AG04450 (cell line): ENCODE results near the gene MS4A10. TPM values are rescaled to one million over a fixed set of nuclear protein-coding genes. Genes with fewer than 3 reads are reported as not detected.

ENCODE experiments used
- CTCF ChIA-PET: fragments of 300-600, 350-600 bp; formaldehyde crosslinking; extraction: SDS; loops from one replicate; lab custom pipeline; 2022; ENCODE audit warnings: antibody characterized with exemption, inconsistent platforms; lab: Charles Lee
- POLR2A ChIA-PET: fragments of 350-600 bp; formaldehyde crosslinking; extraction: SDS; loops from one replicate; lab custom pipeline; 2021; ENCODE audit warnings: antibody characterized with exemption, inconsistent platforms; lab: Yijun Ruan, JAX
- DNase-seq: peaks from one replicate; pipeline ENCODE4 v3.0.0-alpha.2; 2011; ENCODE audit warnings: low read depth, low spot score
- H3K27ac ChIP-seq: one replicate; pipeline ENCODE4 v1.5.1; 2012; ENCODE audit warnings: low read depth, low read length, control low read depth
- H3K27me3 ChIP-seq: one replicate; pipeline ENCODE4 v1.6.0; 2012; ENCODE audit warnings: low read length; ENCODE audit not compliant: control insufficient read depth, insufficient read depth
- H3K4me3 ChIP-seq: 2 replicates; pipeline ENCODE4 v1.5.1; 2011; ENCODE audit warnings: mild to moderate bottlenecking, low read depth, low read length, control low read depth
- H3K9me3 ChIP-seq: 2 replicates; pipeline ENCODE4 v1.5.1; 2012; ENCODE audit warnings: low read length; ENCODE audit not compliant: control insufficient read depth, insufficient read depth
- polyA plus RNA-seq: library from polyadenylated mRNA; depleted of rRNA; stranded (reverse); fragments of >200 nt; gene quantifications from 2 replicates; pipeline ENCODE4 v1.2.3, GENCODE V29; 2011
- TF ChIP-seq, protein P1 (sequence below): IDR thresholded peaks from 2 replicates; pipeline ENCODE4 v1.5.1; 2011; ENCODE audit warnings: low read depth, low read length, control low read depth, inconsistent platforms

Gene MS4A10
- polyA plus RNA-seq, 1 experiment: not detected

DNA sequence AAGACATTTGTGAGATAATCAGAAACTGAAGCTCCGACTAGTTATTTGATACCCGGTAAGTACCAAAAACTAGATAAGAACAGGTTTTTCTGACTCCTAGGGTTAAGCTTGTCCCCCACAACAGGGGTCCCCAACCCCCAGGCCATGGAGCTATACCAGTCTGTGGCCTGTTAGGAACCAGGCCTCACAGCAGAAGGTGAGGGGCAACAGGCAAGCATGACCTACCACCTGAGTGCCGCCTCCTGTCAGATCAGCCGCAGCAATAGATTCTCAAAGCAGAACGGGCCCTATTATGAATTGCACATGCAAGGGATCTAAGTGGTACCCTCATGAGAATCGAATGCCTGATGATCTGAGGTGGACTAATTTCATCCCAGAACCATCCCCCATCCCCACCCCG is 1.2 kb upstream of the MS4A10 start:
- peaks cover 6% of the 10 kb centered on the region for H3K27me3 ChIP-seq
- no peaks in the 10 kb centered on the region for H3K9me3 ChIP-seq
- POLR2A ChIA-PET: no interaction called here
- no peak overlapping the region for H3K27ac ChIP-seq
- CTCF ChIA-PET: interaction anchor here (4.3 kb wide), 1 partner anchor 8 kb away, joined by 28 read pairs; no protein-coding TSS in a partner anchor
- no peak overlapping the region for H3K4me3 ChIP-seq
- no peak for DNase-seq
- TF ChIP-seq, protein P1, sequence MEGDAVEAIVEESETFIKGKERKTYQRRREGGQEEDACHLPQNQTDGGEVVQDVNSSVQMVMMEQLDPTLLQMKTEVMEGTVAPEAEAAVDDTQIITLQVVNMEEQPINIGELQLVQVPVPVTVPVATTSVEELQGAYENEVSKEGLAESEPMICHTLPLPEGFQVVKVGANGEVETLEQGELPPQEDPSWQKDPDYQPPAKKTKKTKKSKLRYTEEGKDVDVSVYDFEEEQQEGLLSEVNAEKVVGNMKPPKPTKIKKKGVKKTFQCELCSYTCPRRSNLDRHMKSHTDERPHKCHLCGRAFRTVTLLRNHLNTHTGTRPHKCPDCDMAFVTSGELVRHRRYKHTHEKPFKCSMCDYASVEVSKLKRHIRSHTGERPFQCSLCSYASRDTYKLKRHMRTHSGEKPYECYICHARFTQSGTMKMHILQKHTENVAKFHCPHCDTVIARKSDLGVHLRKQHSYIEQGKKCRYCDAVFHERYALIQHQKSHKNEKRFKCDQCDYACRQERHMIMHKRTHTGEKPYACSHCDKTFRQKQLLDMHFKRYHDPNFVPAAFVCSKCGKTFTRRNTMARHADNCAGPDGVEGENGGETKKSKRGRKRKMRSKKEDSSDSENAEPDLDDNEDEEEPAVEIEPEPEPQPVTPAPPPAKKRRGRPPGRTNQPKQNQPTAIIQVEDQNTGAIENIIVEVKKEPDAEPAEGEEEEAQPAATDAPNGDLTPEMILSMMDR: no peak

DNA sequence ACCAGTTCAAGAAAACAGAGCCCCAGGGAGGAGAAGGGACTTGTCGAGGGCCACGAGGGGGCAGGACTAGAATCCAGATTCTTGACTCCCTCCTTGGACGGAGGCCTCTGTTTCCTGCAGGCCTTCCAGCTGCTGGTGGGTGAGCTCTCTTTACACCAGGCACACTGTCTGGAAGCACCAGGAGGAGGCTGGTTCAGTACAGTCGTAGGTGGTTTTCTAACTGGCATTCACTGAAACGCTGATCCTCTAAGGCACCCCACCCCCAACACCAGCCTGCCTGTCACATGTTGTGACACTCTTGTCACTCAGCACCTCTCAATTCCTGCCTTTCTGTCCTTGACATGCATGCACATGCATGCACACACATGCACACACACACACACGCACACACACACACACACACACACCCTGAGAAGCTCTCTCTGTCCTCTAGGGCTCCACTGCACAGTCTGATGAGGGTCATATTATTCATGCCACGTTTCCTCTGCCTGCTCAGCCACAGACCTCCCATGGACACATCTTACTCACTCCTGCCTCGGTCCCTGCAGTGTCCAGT is 751 bp downstream of the MS4A10 start:
- Histone ChIP-seq H3K9me3 (no peaks in the 10 kb centered on the region), H3K27ac (no peak overlapping the region), H3K4me3 (no peak overlapping the region), H3K27me3 (peaks cover 10% of the 10 kb centered on the region)
- ChIA-PET POLR2A (no interaction called here), CTCF (interaction anchor here (0.9 to 4.3 kb wide), 5 partner anchors 10 to 113 kb away, joined by 3 to 28 read pairs (median 3); no protein-coding TSS in a partner anchor)
- DNase-seq: no peak
- TF ChIP-seq, protein P1: no peak

DNA sequence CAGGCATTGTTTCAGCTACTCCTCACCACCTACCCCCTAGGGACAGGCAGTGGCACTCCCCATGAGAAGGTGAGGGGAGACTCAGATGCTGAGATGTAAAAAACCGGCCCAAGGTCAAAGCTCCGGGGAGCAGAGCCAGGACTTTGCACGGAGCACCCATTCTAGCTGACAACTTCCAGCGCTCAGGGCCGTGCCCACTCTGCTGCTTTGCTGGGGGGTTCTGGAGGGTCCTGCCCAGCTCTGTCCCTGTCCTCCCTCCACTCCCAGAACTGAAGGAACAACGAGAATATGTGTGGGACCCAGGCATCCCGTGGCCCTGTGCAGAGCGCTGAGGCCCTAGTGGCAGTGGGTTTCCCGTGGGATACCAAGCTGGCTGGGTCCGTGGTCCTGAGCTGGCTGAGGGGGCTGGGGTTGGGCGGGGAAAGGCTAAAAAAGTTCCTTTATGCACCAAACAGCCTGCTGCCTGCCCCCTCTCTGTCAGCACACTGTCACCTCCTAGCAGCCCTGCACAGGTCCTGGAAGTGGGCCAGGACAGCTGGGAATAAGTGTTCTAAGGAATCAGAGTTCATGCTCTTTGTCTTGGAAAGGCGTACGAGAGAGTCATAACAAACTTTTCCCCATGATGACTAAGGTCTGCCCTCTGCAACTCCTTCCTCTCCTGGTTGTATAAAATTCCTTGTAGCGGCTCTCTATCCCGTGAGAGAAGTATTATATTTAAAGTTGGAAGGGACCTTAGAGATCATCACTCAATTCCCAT is 1.9 kb downstream of the MS4A10 start:
- Histone ChIP-seq H3K27me3 (peaks cover 7% of the 10 kb centered on the region), H3K9me3 (peaks cover 3% of the 10 kb centered on the region; the same call in 1 of the 2 replicates), H3K27ac (no peak overlapping the region), H3K4me3 (no peak overlapping the region)
- DNase-seq: peak; percentile 38
- CTCF ChIA-PET: interaction anchor here (0.9 to 4.3 kb wide), 3 partner anchors 11 to 113 kb away, joined by 3 to 28 read pairs (median 3); no protein-coding TSS in a partner anchor
- TF ChIP-seq, protein P1: no peak
- POLR2A ChIA-PET: no interaction called here

DNA sequence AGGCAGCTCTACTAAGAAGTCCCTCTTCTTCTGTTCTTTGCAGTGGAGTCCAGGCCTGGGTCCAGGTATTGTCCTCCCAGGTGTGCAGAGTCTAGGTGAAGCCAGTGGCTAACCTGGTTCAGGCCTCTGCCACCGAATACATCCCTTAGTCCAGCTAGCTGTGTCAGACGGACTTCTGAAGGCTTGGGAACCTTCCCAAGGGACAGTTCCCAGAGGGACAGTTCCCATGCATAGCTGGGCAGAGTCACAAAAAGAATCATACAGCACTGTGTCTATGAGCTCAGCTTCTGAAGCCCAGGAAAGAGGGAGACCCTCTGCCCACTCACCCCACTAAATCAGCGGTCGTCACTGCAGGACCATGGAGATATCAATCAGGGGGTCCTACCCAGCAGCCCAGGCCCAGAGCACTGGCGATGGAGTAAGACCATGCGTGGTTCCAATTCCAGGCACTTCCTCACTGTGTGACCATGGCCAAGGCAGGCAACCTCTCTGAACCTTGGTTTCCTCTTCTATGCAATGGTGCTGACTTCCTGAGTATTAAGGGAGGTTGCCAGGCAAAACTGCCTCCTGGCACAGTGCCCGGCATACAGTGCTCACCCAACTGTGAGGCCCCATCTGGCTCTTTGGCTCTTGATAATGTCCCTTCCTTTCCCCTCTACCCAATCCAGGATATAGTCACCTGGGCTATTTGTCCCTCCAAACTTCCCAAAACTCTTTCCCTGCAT is 3.4 kb downstream of the MS4A10 start:
- Histone ChIP-seq H3K27me3 (peaks cover 4% of the 10 kb centered on the region), H3K4me3 (no peak overlapping the region), H3K27ac (no peak overlapping the region), H3K9me3 (peaks cover 3% of the 10 kb centered on the region; the same call in 1 of the 2 replicates)
- TF ChIP-seq, protein P1: no peak
- POLR2A ChIA-PET: no interaction called here
- no peak for DNase-seq
- CTCF ChIA-PET: no interaction called here
